ENCODE results near the gene HOXA5.

Gene HOXA5

GRCh38 chr7:27097686-27098577 is 45.5 kb downstream of the HOXA5 start:
- DNase-seq (ENCODE audit: low read depth, low spot score), result peak; percentile 29
- H3K4me3 ChIP-seq (ENCODE audit: low read depth, low read length), result peak overlapping the region; percentile 93
- in situ Hi-C loops (cut with HindIII; ENCODE audit: low sequenced_read_pairs), result no loop called here
- no peak for TF ChIP-seq CTCF (IDR thresholded peaks at IDR 0.05; ENCODE audit: low read depth, low read length)

GRCh38 chr7:27096768-27097514 is 46.5 kb downstream of the HOXA5 start:
- no peak for TF ChIP-seq CTCF (IDR thresholded peaks at IDR 0.05; ENCODE audit: low read depth, low read length)
- in situ Hi-C loops (cut with HindIII; ENCODE audit: low sequenced_read_pairs), result no loop called here
- DNase-seq (ENCODE audit: low read depth, low spot score), result peak; percentile 59
- peak overlapping the region; percentile 93 for H3K4me3 ChIP-seq (ENCODE audit: low read depth, low read length)

GRCh38 chr7:27095897-27096767 is 47.3 kb downstream of the HOXA5 start, which contains the start of gene HOXA1:
TSS of gene HOXA1 (minus strand) at chr7:27096000. CDS start at chr7:27095912, 88 bp downstream.
- H3K4me3 ChIP-seq (ENCODE audit: low read depth, low read length), result peak within 1 kb of the TSS; percentile 93
- no peak for TF ChIP-seq CTCF (IDR thresholded peaks at IDR 0.05; ENCODE audit: low read depth, low read length)
- in situ Hi-C loops (cut with HindIII; ENCODE audit: low sequenced_read_pairs), result no loop called here
- DNase-seq (ENCODE audit: low read depth, low spot score), result peak; percentile 96

GRCh38 chr7:27095050-27095896 is 48.2 kb downstream of the HOXA5 start:
- TF ChIP-seq CTCF (IDR thresholded peaks at IDR 0.05; ENCODE audit: low read depth, low read length), result no peak
- DNase-seq (ENCODE audit: low read depth, low spot score), result peak; percentile 45
- H3K4me3 ChIP-seq (ENCODE audit: low read depth, low read length), result peak overlapping the region; percentile 93
- in situ Hi-C loops (cut with HindIII; ENCODE audit: low sequenced_read_pairs), result no loop called here

- no peak for TF ChIP-seq CTCF (IDR thresholded peaks at IDR 0.05; ENCODE audit: low read depth, low read length)
- in situ Hi-C loops (cut with HindIII; ENCODE audit: low sequenced_read_pairs), result no loop called here
- peak overlapping the region; percentile 93 for H3K4me3 ChIP-seq (ENCODE audit: low read depth, low read length)
- no peak for DNase-seq (ENCODE audit: low read depth, low spot score)
These were observed 49.0 kb downstream of the HOXA5 start for GRCh38 chr7:27094304-27095049.

All from astrocyte of the spinal cord (primary cell).